ENCODE results near the gene PIGB. TPM values are rescaled to one million over a fixed set of nuclear protein-coding genes. Genes with fewer than 3 reads are reported as not detected.
"Not testable (repeated sequence)": the region's sequence is repeated elsewhere in the genome, so short reads cannot be mapped to it uniquely, and the experiment has no call there.

PIGB gene
- total and polyA plus RNA-seq, 4 experiments from 2014 or later = 13.0 to 28.6 (median 22.5) TPM

DNA sequence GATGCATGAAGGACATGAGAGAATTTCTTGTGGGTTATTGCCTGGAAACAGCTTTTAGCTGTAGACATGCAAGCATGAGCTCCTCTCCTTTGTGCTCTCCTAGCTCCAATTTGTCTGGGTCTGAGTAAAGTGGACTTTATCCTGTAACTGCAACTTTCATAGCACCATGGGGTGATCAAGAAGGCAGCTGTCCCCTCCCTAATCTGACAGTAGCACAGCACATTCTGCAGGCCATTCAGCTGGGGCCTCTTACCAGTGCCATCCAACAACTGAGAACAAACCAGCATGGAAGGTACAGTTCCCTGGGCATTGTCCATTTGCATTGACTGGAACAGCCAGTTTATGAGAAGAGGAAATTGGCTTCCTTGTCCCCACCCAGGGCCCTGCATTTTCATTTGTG, 21.7 kb upstream of the PIGB start:
- no peak overlapping the region for H3K27ac Mint-ChIP-seq
- Histone ChIP-seq H3K4me3 (ENCODE audit: low read length in 2 of 2) (no peak overlapping the region), H3K4me1 (ENCODE audit: insufficient read depth, low read length) (no peaks in the 10 kb centered on the region), H3K27ac (ENCODE audit: low read depth, low read length) (no peak overlapping the region), H3K27me3 (ENCODE audit: insufficient read depth, low read length) (no peaks in the 10 kb centered on the region), H3K36me3 (ENCODE audit: insufficient read depth, low read length) (no peaks in the 10 kb centered on the region), H3K9me3 (ENCODE audit: control insufficient read depth in 1 of 2, low read length in 2 of 2) (no peaks in the 10 kb centered on the region)
- intact Hi-C loops (cut with micrococcal nuclease) = no loop called here
- ChIA-PET POLR2A (ENCODE audit: partially characterized antibody) (no interaction called here), CTCF (ENCODE audit: partially characterized antibody) (interaction anchor here (0.9 to 1.5 kb wide), 2 partner anchors 79 to 137 kb away, joined by 3 to 5 read pairs; no protein-coding TSS in a partner anchor)
- H3K4me1 Mint-ChIP-seq = no peaks in the 10 kb centered on the region
- no peaks in the 10 kb centered on the region for H3K27me3 Mint-ChIP-seq
- DNase-seq = no peak
- H3K9me3 Mint-ChIP-seq = no peaks in the 10 kb centered on the region
- H3K4me3 Mint-ChIP-seq = no peak overlapping the region
- H3K36me3 Mint-ChIP-seq = no peaks in the 10 kb centered on the region

DNA sequence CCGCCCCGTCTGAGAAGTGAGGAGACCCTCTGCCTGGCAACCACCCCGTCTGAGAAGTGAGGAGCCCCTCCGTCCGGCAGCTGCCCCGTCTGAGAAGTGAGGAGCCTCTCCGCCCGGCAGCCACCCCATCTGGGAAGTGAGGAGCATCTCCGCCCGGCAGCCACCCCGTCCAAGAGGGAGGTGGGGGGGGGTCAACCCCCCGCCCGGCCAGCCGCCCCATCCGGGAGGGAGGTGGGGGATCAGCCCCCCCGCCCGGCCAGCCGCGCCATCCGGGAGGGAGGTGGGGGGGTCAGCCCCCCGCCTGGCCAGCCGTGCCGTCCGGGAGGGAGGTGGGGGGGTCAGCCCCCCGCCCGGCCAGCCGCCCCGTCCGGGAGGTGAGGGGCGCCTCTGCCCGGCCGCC, 16.2 kb upstream of the PIGB start:
- H3K4me1 Mint-ChIP-seq; H3K4me3 ChIP-seq (ENCODE audit: low read length in 2 of 2); H3K9me3 ChIP-seq (ENCODE audit: control insufficient read depth in 1 of 2, low read length in 2 of 2); H3K4me1 ChIP-seq (ENCODE audit: insufficient read depth, low read length); H3K27ac Mint-ChIP-seq; intact Hi-C loops (cut with micrococcal nuclease); POLR2A ChIA-PET (ENCODE audit: partially characterized antibody); H3K36me3 ChIP-seq (ENCODE audit: insufficient read depth, low read length); H3K27me3 ChIP-seq (ENCODE audit: insufficient read depth, low read length); CTCF ChIA-PET (ENCODE audit: partially characterized antibody); H3K27me3 Mint-ChIP-seq; DNase-seq; H3K27ac ChIP-seq (ENCODE audit: low read depth, low read length); H3K4me3 Mint-ChIP-seq; H3K9me3 Mint-ChIP-seq: not testable (repeated sequence)
- H3K36me3 Mint-ChIP-seq = peaks cover 4 to 18% of the 10 kb centered on the region in 2 donors

DNA sequence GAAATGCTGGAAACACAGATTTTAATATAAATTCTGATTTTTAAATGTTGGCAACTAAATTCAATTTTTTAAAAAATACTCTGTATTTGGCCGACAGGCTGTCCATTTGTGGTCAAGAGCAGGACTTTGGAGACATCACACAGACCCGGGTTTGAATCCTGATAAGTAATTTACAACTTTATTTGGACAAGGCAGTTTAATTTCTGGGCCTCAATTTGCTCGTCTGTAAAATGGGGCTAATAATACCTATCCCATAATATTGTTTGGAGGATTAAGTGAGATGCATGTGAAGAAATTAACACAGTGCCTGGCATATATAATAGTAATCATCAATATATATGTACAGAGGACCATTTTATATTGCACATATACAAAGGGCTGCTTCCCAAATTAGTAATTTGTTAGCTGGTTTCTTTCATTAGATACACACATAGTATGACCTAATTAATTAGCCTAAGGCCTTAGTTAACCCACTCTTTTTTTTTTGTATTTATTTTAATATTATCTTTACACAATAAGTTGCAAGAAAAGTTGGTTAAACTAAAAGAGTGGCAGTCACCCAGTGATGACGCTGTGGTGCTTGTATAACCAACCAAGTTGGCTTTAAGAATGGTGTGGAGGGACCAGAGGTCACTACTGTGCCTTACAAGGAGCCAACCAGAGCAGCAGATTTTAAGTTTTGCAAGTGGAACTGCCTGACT, 665 bp downstream of the PIGB start:
- H3K27me3 Mint-ChIP-seq = no peaks in the 10 kb centered on the region
- H3K27me3 ChIP-seq (ENCODE audit: insufficient read depth, low read length) = no peaks in the 10 kb centered on the region
- peak overlapping the region; percentile 93 for H3K27ac ChIP-seq (ENCODE audit: low read depth, low read length)
- H3K4me3 Mint-ChIP-seq = peak overlapping the region; percentile 96 to 100 (median 98)
- peak in 1 of 5 donors; percentile 4 for DNase-seq
- intact Hi-C loops (cut with micrococcal nuclease) = loop anchor here (1.0 to 2.0 kb wide), 4 partner anchors 29 to 122 kb away; partner anchors contain the start of genes CCPG1 and PIERCE2
- H3K4me1 Mint-ChIP-seq = peaks cover 41 to 78% (median 61%) of the 10 kb centered on the region in 4 donors
- no peaks in the 10 kb centered on the region for H3K36me3 ChIP-seq (ENCODE audit: insufficient read depth, low read length)
- ChIA-PET POLR2A (ENCODE audit: partially characterized antibody) (interaction anchor here (0.7 to 3.3 kb wide), 19 partner anchors 13 to 924 kb away, joined by 3 to 48 read pairs (median 5); partner anchors contain the start of genes CCPG1, PIERCE2, RAB27A and RSL24D1), CTCF (ENCODE audit: partially characterized antibody) (interaction anchor here (0.9 to 2.2 kb wide), 9 partner anchors 11 to 122 kb away, joined by 3 to 14 read pairs (median 6); partner anchors contain the start of genes CCPG1, PIERCE2 and RSL24D1)
- peaks cover 27 to 39% of the 10 kb centered on the region in 2 donors for H3K36me3 Mint-ChIP-seq
- peaks cover 64% of the 10 kb centered on the region for H3K4me1 ChIP-seq (ENCODE audit: insufficient read depth, low read length)
- peak overlapping the region; percentile 99 to 100 (median 100) for H3K27ac Mint-ChIP-seq
- peaks cover 0 to 6% (median 0%) of the 10 kb centered on the region in 8 donors for H3K9me3 Mint-ChIP-seq
- H3K9me3 ChIP-seq (ENCODE audit: control insufficient read depth in 1 of 2, low read length in 2 of 2) = no peaks in the 10 kb centered on the region
- H3K4me3 ChIP-seq (ENCODE audit: low read length in 2 of 2) = peak overlapping the region; percentile 98 to 100

DNA sequence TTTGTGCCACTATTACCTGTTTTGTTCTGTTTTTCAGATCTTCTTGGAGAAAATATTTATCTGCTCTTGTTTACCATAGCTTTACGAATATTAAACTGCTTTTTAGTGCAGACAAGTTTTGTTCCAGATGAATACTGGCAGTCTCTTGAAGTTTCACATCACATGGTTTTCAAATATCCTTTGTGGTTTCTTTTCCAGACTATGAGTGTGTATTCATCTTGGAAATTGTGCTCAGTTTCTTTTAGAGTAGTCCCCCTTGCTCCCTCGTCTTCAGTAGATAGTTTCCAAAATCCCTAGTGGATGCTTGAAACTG, 1.2 kb downstream of the PIGB start:
- POLR2A ChIA-PET (ENCODE audit: partially characterized antibody) = interaction anchor here (1.4 to 3.3 kb wide), 4 partner anchors 29 to 124 kb away, joined by 3 to 48 read pairs (median 15); partner anchors contain the start of genes CCPG1, PIERCE2 and RSL24D1
- peak in 1 of 5 donors; percentile 6 for DNase-seq

DNA sequence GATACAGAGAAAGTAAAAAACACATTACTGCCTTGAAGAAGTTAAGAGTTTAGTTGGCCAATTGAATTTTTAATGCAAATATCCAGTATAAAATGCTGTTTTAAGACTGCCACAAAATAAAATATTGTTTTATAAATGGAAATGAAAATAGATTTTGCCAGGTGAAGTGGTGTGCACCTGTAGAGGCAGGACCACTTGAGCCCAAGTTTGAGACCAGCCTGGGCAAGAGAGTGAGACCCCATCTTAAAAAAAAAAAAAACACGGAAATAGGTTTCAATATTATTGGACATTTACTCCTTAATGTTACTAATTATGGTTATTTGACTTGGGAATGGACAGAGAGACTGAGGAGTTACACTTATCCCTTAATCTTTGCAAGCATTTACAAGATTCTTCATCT, 1.9 kb downstream of the PIGB start:
- H3K4me1 Mint-ChIP-seq = peaks cover 29 to 65% (median 50%) of the 10 kb centered on the region in 4 donors
- H3K36me3 Mint-ChIP-seq = peaks cover 27 to 35% of the 10 kb centered on the region in 2 donors
- H3K4me3 Mint-ChIP-seq = peak overlapping the region in 5 of 8 donors; percentile 1 to 57 (median 21)
- ChIA-PET POLR2A (ENCODE audit: partially characterized antibody) (no interaction called here), CTCF (ENCODE audit: partially characterized antibody) (no interaction called here)
- Histone ChIP-seq H3K36me3 (ENCODE audit: insufficient read depth, low read length) (no peaks in the 10 kb centered on the region), H3K4me1 (ENCODE audit: insufficient read depth, low read length) (peaks cover 66% of the 10 kb centered on the region), H3K4me3 (ENCODE audit: low read length in 2 of 2) (no peak overlapping the region), H3K9me3 (ENCODE audit: control insufficient read depth in 1 of 2, low read length in 2 of 2) (no peaks in the 10 kb centered on the region), H3K27ac (ENCODE audit: low read depth, low read length) (no peak overlapping the region), H3K27me3 (ENCODE audit: insufficient read depth, low read length) (no peaks in the 10 kb centered on the region)
- H3K27me3 Mint-ChIP-seq = no peaks in the 10 kb centered on the region
- peak overlapping the region in 1 of 7 donors; percentile 4 for H3K27ac Mint-ChIP-seq
- H3K9me3 Mint-ChIP-seq = peaks cover 0 to 6% (median 0%) of the 10 kb centered on the region in 8 donors
- no peak for DNase-seq
- intact Hi-C loops (cut with micrococcal nuclease) = no loop called here

More for the DNA sequence above, 1.2 kb downstream of the PIGB start:
- Histone ChIP-seq H3K4me3 (ENCODE audit: low read length in 2 of 2) (no peak overlapping the region), H3K4me1 (ENCODE audit: insufficient read depth, low read length) (peaks cover 66% of the 10 kb centered on the region), H3K9me3 (ENCODE audit: control insufficient read depth in 1 of 2, low read length in 2 of 2) (no peaks in the 10 kb centered on the region), H3K27me3 (ENCODE audit: insufficient read depth, low read length) (no peaks in the 10 kb centered on the region), H3K27ac (ENCODE audit: low read depth, low read length) (no peak overlapping the region), H3K36me3 (ENCODE audit: insufficient read depth, low read length) (no peaks in the 10 kb centered on the region)
- Mint-ChIP-seq H3K4me3 (peak overlapping the region; percentile 65 to 99 (median 82)), H3K36me3 (peaks cover 27 to 39% of the 10 kb centered on the region in 2 donors), H3K27ac (peak overlapping the region in 6 of 7 donors; percentile 35 to 100 (median 62)), H3K9me3 (peaks cover 0 to 6% (median 0%) of the 10 kb centered on the region in 8 donors), H3K27me3 (no peaks in the 10 kb centered on the region), H3K4me1 (peaks cover 37 to 73% (median 57%) of the 10 kb centered on the region in 4 donors)
- CTCF ChIA-PET (ENCODE audit: partially characterized antibody) = interaction anchor here (1.6 to 2.1 kb wide), 3 partner anchors 29 to 123 kb away, joined by 5 to 14 read pairs (median 11); partner anchors contain the start of gene RSL24D1
- intact Hi-C loops (cut with micrococcal nuclease) = no loop called here

DNA sequence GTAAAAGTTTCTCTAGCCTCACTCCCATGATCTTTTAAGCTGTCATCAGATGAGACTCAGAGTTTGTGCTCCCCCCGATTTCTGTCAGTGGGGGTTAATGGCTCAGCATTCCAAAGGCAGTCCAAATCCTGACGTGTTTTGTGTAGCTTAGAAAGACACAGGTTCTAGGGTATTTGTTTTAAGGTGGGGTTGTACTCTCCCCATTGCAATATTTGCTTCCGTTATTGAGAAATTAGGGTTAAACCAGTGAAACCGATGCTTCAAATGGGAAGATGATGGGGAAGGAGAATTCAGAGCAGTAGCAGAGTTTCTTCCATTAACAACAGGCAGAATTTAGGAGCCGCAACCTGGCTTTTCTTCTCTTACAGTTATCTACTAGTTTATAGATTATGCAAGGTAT, 3.4 kb downstream of the PIGB start:
- Mint-ChIP-seq H3K9me3 (peaks cover 0 to 6% (median 0%) of the 10 kb centered on the region in 8 donors), H3K4me1 (peaks cover 22 to 52% (median 40%) of the 10 kb centered on the region in 4 donors), H3K36me3 (peaks cover 19 to 31% of the 10 kb centered on the region in 2 donors), H3K4me3 (peak overlapping the region in 2 of 8 donors; percentile 20 to 33), H3K27ac (no peak overlapping the region), H3K27me3 (no peaks in the 10 kb centered on the region)
- peaks cover 54% of the 10 kb centered on the region for H3K4me1 ChIP-seq (ENCODE audit: insufficient read depth, low read length)
- intact Hi-C loops (cut with micrococcal nuclease) = no loop called here
- POLR2A ChIA-PET (ENCODE audit: partially characterized antibody) = no interaction called here
- H3K36me3 ChIP-seq (ENCODE audit: insufficient read depth, low read length) = no peaks in the 10 kb centered on the region
- CTCF ChIA-PET (ENCODE audit: partially characterized antibody) = interaction anchor here (1.0 to 1.7 kb wide), 2 partner anchors 32 to 113 kb away, joined by 3 to 7 read pairs; no protein-coding TSS in a partner anchor
- no peak overlapping the region for H3K4me3 ChIP-seq (ENCODE audit: low read length in 2 of 2)
- no peak for DNase-seq
- H3K27me3 ChIP-seq (ENCODE audit: insufficient read depth, low read length) = no peaks in the 10 kb centered on the region
- H3K9me3 ChIP-seq (ENCODE audit: control insufficient read depth in 1 of 2, low read length in 2 of 2) = no peaks in the 10 kb centered on the region
- no peak overlapping the region for H3K27ac ChIP-seq (ENCODE audit: low read depth, low read length)

DNA sequence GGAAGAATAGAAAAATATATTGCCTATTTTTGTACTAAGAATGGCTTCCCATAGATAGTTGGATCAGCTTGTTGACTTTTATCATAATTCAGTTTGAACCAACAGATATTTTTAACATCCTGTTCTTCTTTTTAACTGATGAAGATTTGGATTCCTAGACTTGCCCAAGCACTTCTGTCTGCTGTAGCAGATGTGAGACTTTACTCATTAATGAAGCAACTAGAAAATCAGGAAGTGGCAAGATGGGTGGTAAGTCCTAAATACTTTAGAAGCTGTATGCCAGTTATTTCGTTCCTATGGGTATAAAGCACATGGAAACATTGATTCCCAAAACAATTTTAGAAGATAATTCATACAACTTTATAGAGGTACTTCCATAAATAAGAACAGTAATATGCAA, 8.4 kb downstream of the PIGB start:
- DNase-seq = no peak
- Histone ChIP-seq H3K27me3 (ENCODE audit: insufficient read depth, low read length) (no peaks in the 10 kb centered on the region), H3K9me3 (ENCODE audit: control insufficient read depth in 1 of 2, low read length in 2 of 2) (no peaks in the 10 kb centered on the region), H3K4me1 (ENCODE audit: insufficient read depth, low read length) (peaks cover 13% of the 10 kb centered on the region), H3K27ac (ENCODE audit: low read depth, low read length) (no peak overlapping the region), H3K36me3 (ENCODE audit: insufficient read depth, low read length) (peaks cover 9% of the 10 kb centered on the region), H3K4me3 (ENCODE audit: low read length in 2 of 2) (no peak overlapping the region)
- intact Hi-C loops (cut with micrococcal nuclease) = no loop called here
- CTCF ChIA-PET (ENCODE audit: partially characterized antibody) = interaction anchor here (1.1 to 1.3 kb wide), 2 partner anchors 9 to 81 kb away, joined by 3 read pairs; partner anchors contain the start of genes CCPG1, PIERCE2, PIGB and PIGBOS1
- Mint-ChIP-seq H3K4me3 (no peak overlapping the region), H3K4me1 (peaks cover 7 to 25% (median 10%) of the 10 kb centered on the region in 4 donors), H3K9me3 (no peaks in the 10 kb centered on the region), H3K27me3 (no peaks in the 10 kb centered on the region), H3K36me3 (peaks cover 29 to 38% of the 10 kb centered on the region in 2 donors), H3K27ac (no peak overlapping the region)
- POLR2A ChIA-PET (ENCODE audit: partially characterized antibody) = no interaction called here

Data from CD4-positive, alpha-beta memory T cell (primary cell).